ENCODE results near the gene BCL7A.

- no peak for TF ChIP-seq SREBF2 (CRISPR knock-in tag; IDR thresholded peaks at IDR 0.05)
- no peak for TF ChIP-seq CTCF (IDR thresholded peaks at IDR 0.05 in 2 of 3, conservative IDR thresholded peaks at IDR 0.05 in 1 of 3; ENCODE audit: insufficient read depth in 2 of 3, low read depth in 1 of 3, low read length in 3 of 3)
- TF ChIP-seq FOXO4 (CRISPR knock-in tag; IDR thresholded peaks at IDR 0.05), result no peak
- no peak for TF ChIP-seq SP1 (CRISPR knock-in tag; IDR thresholded peaks at IDR 0.05)
- no peak for TF ChIP-seq USF1 (CRISPR knock-in tag; IDR thresholded peaks at IDR 0.05)
- TF ChIP-seq POLR2B (IDR thresholded peaks at IDR 0.05; ENCODE audit: low read depth, partially characterized antibody), result no peak
- TF ChIP-seq SAP30 (IDR thresholded peaks at IDR 0.05; ENCODE audit: borderline replicate concordance, insufficient read depth, low read depth, low read length, poor library complexity, severe bottlenecking), result no peak
- no peak for TF ChIP-seq SRF (CRISPR knock-in tag; IDR thresholded peaks at IDR 0.05)
- no peak for TF ChIP-seq ATF6 (CRISPR knock-in tag; IDR thresholded peaks at IDR 0.05)
- TF ChIP-seq ZZZ3 (IDR thresholded peaks at IDR 0.05), result no peak
- no peak for TF ChIP-seq DPF2 (IDR thresholded peaks at IDR 0.05)
- no peak for TF ChIP-seq ZNF699 (CRISPR knock-in tag; IDR thresholded peaks at IDR 0.05; ENCODE audit: insufficient replicate concordance)
- no peak for TF ChIP-seq TAF1 (IDR thresholded peaks at IDR 0.05; ENCODE audit: control insufficient read depth, extremely low read depth, insufficient read depth, low read length, severe bottlenecking)
- no peak for TF ChIP-seq MTA1 (IDR thresholded peaks at IDR 0.05; ENCODE audit: borderline replicate concordance)
These were observed 36.1 kb downstream of the BCL7A start for GRCh38 chr12:122057769-122058168.
